ENCODE measurements around the gene ETV7.
"Not testable (repeated sequence)": the region's sequence is repeated elsewhere in the genome, so short reads cannot be mapped to it uniquely, and the experiment has no call there.

The ETV7 gene

GRCh38 chr6:36364669-36365479 is 22.6 kb downstream of the ETV7 start:
- DNase-seq (ENCODE audit: low read depth in 1 of 2, low spot score in 1 of 2): no peak

DNA sequence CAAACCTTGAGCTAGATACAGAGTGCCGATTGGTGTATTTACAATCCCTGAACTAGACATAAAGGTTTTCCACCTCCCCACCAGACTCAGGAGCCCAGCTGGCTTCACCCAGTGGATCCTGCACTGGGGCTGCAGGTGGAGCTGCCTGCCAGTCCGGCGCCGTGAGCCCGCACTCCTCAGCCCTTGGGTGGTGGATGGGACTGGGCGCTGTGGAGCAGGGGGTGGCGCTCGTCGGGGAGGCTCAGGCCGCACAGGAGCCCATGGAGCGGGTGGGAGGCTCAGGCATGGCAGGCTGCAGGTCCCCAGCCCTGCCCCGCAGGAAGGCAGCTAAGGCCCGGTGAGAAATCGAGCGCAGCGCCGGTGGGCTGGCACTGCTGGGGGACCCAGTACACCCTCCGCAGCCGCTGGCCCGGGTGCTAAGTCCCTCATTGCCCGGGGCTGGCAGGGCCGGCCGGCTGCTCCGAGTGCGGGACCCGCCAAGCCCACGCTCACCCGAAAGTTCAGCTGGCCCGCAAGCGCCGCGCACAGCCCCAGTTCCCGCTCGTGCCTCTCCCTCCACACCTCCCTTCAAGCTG is 23.3 kb downstream of the ETV7 start:
- not testable (repeated sequence) for DNase-seq (ENCODE audit: low read depth in 1 of 2, low spot score in 1 of 2)

- DNase-seq (ENCODE audit: low read depth in 1 of 2, low spot score in 1 of 2): not testable (repeated sequence)
Measured at GRCh38 chr6:36363371-36363752, 24.1 kb downstream of the ETV7 start.

DNA sequence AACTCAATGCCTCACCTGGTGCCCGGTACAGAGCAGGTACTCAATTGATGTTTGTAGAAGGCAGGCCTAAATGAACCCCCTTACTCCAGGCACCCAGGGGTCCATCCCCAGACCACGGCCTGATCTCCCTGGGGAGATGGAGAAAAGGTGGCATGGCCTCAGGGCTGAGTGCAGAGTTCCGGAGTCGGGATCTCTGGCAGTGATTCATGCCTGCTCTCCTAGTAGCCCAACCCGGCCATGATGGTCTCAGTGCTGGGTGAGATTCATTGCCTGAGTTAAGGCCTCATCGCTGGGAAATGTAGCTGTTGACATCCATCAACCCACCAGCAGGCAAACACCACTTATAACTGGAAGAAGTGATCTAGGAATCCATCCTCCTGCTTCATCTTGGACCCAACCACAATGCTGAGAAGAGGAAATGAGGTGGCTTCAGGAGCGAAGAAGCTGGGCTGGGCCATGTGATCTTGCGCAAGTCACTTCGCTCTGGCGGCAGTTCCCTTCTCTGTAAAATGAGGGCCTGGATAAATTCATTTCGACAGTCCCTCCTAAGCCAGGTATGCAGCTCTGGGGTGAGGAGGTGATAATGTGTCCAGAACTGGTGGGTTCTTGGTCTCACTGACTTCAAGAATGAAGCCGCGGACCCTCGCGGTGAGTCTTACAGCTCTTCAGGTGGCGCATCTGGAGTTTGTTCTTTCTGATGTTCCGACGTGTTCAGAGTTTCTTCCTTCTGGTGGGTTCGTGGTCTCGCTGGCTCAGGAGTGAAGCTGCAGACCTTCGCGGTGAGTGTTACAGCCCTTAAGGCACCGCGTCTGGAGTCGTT is 24.7 kb downstream of the ETV7 start:
- DNase-seq (ENCODE audit: low read depth in 1 of 2, low spot score in 1 of 2): no peak

- no peak for DNase-seq (ENCODE audit: low read depth in 1 of 2, low spot score in 1 of 2)
Measured at GRCh38 chr6:36361071-36361470, 26.4 kb downstream of the ETV7 start.

DNA sequence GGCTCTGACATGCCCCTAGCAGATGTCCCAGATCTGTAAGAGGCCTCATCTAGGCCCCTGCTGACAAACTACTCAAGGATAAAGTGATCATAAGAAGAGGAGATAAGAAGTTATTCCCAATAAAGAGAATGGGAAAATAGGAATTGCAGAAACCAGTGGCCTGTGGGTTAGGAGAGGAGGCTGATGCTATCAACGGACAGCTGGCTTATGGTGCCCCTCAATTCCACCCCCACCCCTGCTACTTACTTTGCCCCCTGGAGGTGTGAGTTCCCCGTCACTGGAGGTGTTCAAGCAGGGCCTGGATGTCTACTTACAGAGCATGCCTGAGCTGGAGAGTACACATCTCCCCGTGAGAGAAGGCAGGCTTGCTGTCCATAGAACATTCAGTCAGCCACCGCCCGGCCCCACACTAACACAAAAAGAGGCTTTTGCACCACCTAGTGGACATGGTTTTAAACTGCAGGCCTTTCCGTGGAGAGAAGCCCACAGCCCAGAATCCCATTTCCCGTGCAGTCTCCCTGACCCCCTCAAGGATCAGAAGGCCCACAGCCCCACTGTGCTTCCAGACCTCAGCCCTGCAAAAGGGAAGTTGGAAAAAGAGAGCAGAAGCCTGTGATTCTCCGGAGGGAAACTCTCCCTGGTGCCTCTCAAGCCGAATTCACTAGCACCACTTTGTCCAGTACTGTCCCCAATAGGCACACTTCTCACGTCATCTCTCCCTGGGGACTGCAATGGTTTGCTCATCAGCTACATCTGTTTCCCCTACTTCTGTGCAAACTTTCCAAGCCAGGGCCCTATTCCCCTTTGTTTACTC is 27.0 kb downstream of the ETV7 start:
- DNase-seq (ENCODE audit: low read depth in 1 of 2, low spot score in 1 of 2): peak; percentile 37 to 39

GRCh38 chr6:36358226-36358915 is 29.1 kb downstream of the ETV7 start:
- DNase-seq (ENCODE audit: low read depth in 1 of 2, low spot score in 1 of 2): no peak

DNA sequence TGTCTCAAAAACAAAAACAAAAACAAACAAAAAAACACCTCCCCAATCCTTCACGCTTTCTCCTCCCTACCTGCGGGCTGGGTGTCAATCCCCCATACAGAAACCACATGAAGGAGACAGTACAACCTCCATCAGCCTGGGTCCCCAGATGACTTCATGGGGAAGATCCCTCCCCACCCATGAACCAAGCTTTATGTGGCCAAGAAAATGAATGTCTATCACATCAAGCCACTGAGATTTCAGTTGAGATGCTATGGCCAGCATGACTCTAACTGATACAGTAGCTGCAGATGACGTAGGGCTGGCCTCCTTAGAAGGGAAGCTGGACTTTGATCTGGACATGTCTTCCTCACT is 29.6 kb downstream of the ETV7 start:
- DNase-seq (ENCODE audit: low read depth in 1 of 2, low spot score in 1 of 2): no peak

DNA sequence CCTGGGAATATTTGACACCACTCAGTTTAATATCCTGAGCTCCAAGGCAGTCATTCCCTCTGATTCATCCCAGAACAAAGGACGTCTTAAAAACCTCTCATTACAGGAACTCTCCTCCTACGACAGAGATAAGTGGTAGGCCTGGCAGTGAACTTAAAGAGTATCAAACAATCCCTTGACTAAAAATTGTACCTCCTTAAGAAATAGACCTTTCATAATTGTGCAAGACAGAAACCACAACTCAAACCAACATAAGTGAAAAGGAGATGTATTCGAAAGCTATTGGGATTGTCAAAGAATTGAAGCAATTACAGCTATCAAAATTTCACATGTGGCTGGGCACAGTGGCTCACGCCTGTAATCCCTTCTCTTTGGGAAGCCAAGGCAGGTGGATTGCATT is 31.6 kb downstream of the ETV7 start:
- DNase-seq (ENCODE audit: low read depth in 1 of 2, low spot score in 1 of 2): no peak

- DNase-seq (ENCODE audit: low read depth in 1 of 2, low spot score in 1 of 2): no peak
Measured at GRCh38 chr6:36353411-36353915, 34.0 kb downstream of the ETV7 start.

- no peak for DNase-seq (ENCODE audit: low read depth in 1 of 2, low spot score in 1 of 2)
Measured at GRCh38 chr6:36352477-36353157, 34.9 kb downstream of the ETV7 start.

DNA sequence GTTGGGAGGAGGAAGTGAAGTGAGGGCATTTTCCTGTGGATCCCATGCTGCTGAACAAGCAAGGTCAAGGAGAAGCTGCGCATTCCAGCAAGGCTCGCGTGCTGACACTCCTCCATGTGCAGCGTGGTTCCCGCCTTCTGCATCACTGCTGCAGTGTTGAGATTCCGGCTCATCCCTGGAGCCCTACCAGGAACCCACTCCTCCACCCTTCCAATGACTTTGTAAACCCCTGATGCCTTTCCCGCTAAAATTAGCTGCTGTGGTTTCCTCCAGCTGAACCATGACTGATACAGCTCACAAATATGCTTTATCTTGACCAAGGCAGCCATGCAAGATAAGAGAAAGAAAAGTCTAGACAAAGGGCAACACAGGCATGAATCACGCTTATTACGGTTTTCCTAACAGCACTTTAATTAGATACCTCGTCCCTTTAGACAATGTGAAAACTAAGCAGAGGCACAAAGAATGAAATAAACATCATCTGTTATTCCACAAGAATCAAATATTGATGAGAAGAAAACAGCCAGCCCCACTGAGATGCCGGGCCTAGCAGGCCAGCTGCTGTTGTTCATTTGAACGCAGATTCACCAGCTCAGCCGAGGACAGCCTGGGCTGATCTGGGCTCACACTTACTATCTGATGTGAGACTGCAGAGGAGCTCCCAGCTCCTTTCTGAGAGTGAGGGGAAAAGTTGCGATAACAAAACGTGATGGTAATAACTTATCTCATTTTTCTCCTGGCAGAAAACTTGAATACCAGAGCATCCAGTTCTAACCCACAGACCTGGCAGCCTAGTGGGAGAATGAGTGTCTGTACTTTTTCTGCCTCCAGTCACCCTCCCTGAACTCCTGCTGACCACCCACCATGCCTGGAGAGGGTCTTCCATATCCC is 36.5 kb downstream of the ETV7 start:
- no peak for DNase-seq (ENCODE audit: low read depth in 1 of 2, low spot score in 1 of 2)

GRCh38 chr6:36350082-36350481 is 37.4 kb downstream of the ETV7 start:
- no peak for DNase-seq (ENCODE audit: low read depth in 1 of 2, low spot score in 1 of 2)

DNA sequence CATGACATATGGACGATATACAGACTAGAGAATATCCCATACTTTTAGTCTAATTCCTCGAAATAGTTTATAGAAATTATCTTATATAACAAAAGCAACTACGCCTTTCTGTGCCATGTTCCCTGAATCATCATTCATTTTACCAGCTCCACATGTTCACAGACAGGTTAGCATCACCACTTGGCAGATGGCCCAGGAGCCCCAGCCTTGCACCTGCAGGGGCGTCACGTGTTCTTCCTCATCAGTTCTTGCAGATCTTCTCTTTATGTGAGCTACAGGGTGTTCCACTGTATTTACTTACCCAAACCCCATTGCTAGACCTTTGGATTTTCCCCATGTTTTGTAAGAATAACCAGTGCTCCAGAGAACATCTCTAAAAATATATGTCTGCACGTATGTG is 38.2 kb downstream of the ETV7 start:
- no peak for DNase-seq (ENCODE audit: low read depth in 1 of 2, low spot score in 1 of 2)

GRCh38 chr6:36347621-36348020 is 39.8 kb downstream of the ETV7 start:
- no peak for DNase-seq (ENCODE audit: low read depth in 1 of 2, low spot score in 1 of 2)

DNA sequence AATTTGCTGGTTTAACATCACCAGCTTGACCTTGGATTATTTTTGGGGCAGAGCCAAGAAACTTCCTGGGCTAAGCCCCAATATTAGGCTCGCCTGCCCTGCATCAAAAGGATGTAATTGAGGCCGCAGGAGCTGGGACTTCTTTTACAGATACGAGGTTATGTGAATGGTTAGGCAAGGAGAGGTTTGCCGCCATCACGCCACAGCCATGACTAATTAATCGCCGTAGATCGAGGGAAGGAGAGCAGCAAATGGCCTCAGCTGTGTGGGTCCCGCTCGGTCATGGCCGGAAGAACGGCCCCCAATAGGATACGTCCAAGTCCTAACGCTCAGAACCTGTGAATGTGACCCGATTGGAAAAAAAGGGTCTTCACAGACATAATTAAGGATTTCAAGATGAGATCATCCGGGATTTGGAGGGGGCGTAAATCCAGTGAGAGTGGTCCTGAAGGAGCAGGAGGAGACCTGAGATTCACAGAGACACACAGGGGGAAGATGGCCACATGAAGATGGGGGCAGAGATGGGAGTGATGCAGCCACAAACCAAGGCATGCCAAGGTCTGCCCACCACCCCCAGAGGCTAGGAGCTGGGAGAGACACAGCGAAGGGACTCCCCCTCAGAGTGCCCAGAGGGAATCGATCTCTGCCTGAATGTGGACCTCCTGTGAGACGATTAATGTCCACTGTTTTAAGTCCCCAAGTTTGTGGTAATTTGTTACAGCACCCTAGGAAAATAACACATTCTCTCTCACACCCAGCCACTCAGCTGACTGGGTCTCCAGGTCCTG is 40.8 kb downstream of the ETV7 start:
- no peak for DNase-seq (ENCODE audit: low read depth in 1 of 2, low spot score in 1 of 2)

DNA sequence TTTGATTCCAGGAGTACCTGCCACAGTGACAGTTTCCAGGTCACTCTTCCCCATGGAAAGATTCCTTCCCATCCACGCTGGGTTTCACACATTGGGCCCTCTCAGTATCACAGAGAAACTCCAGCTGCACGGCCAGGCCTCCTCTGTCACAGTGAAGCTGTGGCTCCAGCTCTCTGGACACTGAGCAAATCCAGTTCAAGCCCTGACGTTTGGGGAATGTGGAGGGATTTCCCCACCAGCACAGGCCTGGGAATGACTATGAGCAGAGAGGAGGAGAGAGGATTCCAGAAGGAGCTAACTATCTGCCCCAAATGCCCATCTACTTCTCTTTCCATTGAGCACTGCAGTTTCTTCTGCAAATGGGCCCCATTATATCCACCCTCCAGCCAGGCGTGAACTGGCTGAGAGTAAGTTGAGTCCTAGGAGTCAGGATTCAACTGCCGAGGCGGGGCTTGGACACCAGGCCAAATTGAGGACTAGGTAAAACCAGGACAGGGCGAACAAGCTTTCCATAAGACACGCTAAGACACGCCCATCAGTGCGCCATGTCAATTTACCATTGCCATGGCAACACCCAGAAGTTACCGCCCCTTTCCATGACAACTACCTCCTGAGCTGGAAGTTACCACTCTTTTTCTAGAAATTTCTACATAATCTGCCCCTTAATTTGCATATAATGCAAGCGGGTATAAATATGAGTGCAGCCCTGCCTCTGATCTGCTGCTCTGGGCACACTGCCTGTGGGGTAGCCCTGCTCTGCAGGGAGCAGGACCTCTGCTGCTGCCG is 41.6 kb downstream of the ETV7 start:
- no peak for DNase-seq (ENCODE audit: low read depth in 1 of 2, low spot score in 1 of 2)
